ENCODE data around the gene COBLL1. TPM values are rescaled to one million over a fixed set of nuclear protein-coding genes. Genes with fewer than 3 reads are reported as not detected.

Gene COBLL1
- total RNA-seq, 2 donors from 2014 or later: 52.1 to 82.8 TPM

DNA sequence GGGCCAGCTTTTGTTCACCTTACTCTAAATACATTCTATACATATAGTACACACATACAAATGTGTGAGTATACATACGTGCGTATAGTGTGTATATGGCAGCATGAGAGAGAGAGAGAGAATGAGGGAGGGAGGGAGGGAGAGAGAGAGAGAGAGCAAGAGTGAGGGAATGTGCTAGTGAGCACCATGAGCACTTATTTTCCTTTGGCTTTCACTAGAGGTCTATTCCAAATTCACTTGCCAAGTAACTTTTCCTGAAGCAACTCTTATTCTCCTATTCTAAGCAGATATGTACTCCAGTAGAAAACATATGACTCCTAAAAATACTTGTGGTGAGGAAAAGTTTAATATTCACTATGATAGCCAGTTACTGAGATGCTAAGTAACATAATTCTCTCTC is 85.7 kb downstream of the COBLL1 start:
- TF ChIP-seq, protein P1, sequence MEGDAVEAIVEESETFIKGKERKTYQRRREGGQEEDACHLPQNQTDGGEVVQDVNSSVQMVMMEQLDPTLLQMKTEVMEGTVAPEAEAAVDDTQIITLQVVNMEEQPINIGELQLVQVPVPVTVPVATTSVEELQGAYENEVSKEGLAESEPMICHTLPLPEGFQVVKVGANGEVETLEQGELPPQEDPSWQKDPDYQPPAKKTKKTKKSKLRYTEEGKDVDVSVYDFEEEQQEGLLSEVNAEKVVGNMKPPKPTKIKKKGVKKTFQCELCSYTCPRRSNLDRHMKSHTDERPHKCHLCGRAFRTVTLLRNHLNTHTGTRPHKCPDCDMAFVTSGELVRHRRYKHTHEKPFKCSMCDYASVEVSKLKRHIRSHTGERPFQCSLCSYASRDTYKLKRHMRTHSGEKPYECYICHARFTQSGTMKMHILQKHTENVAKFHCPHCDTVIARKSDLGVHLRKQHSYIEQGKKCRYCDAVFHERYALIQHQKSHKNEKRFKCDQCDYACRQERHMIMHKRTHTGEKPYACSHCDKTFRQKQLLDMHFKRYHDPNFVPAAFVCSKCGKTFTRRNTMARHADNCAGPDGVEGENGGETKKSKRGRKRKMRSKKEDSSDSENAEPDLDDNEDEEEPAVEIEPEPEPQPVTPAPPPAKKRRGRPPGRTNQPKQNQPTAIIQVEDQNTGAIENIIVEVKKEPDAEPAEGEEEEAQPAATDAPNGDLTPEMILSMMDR (IDR thresholded peaks at IDR 0.05): no peak
- WGBS: 92% methylated on average over 2 of the region's 2 CpGs
- H3K9me3 ChIP-seq: no peaks in the 10 kb centered on the region
- H3K36me3 ChIP-seq: no peaks in the 10 kb centered on the region
- peak overlapping the region in 1 of 2 donors; percentile 69 for H3K27ac ChIP-seq
- no peaks in the 10 kb centered on the region for H3K27me3 ChIP-seq (replicated peaks; ENCODE audit: insufficient read depth)
- peaks cover 8% of the 10 kb centered on the region for H3K4me1 ChIP-seq (replicated peaks)
- DNase-seq (ENCODE audit: low spot score): no peak
- H3K4me3 ChIP-seq: no peak overlapping the region
- intact Hi-C loops (cut with DNase I): no loop called here

DNA sequence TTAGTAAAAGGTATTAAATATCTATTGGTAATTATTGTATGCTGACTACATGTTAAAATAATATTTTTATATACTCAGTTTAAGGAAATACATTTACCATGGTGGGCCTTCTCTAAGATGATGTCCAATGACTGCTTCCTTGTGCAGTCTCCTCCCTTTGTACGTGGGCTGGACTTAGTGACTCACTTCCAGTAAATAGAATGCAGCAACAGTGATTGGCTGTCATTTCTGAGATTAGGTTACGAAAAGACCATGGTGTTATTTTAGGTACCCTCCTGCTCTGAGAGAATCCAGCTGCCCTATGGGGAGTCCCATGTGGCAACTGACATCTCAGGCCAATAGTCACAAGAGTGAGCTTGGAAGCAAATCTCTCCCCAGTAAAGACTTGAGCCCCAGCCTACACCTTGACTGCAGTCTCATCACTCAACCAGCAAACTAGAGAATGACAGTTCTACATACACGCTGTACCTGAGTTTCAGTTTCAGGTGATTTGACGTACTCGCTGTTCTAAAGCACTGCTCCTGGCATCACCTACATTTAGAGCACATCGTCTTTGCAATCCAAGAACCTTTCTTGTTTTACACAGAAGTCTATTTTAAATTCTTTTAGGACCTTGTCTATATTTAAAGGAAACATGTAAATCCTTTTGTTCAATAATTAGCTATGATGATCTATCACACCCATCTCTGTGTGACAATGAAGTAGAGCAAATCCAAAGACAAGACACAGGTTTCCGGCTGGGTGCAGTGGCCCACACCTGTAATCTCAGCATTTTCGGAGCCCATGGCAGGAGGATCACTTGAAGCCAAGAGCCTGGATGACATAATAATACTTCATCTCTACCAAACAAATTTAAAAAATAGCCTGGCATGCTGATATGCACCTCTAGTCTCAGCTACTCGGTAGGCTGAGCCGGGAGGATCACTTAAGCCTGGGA is 87.2 kb downstream of the COBLL1 start:
- intact Hi-C loops (cut with DNase I): no loop called here
- H3K27ac ChIP-seq: no peak overlapping the region
- no peak for TF ChIP-seq POLR2AphosphoS5 (IDR thresholded peaks at IDR 0.05)
- TF ChIP-seq, protein P1 (IDR thresholded peaks at IDR 0.05): no peak
- TF ChIP-seq POLR2A (IDR thresholded peaks at IDR 0.05): no peak
- DNase-seq (ENCODE audit: low spot score): no peak
- no peaks in the 10 kb centered on the region for H3K27me3 ChIP-seq (replicated peaks; ENCODE audit: insufficient read depth)
- 97% methylated on average over 10 of the region's 10 CpGs for WGBS
- peaks cover 8% of the 10 kb centered on the region for H3K4me1 ChIP-seq (replicated peaks)
- H3K36me3 ChIP-seq: no peaks in the 10 kb centered on the region
- H3K4me3 ChIP-seq: no peak overlapping the region
- no peaks in the 10 kb centered on the region for H3K9me3 ChIP-seq

DNA sequence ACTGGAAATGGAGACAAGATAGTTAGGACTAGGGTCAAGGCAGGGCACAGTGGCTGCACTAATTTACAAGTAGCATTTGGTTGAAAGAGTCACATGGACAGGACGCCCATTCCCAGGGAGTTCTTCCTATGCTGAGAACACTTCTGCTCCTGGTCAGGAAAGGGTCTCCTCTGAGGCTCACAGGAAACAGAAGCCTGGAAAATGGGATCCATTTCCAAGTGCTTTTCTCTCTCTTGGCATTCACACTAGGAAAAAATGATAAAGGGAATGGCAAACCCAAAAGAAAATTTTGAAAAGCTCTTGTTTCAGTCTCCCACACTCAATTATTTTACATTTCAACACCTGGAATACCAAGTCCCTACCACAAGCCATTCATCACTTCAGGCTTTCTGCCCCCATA is 88.7 kb downstream of the COBLL1 start:
- Histone ChIP-seq H3K36me3 (no peaks in the 10 kb centered on the region), H3K27me3 (replicated peaks; ENCODE audit: insufficient read depth) (no peaks in the 10 kb centered on the region), H3K4me1 (replicated peaks) (peaks cover 8% of the 10 kb centered on the region), H3K9me3 (no peaks in the 10 kb centered on the region), H3K27ac (no peak overlapping the region), H3K4me3 (no peak overlapping the region)
- no peak for DNase-seq (ENCODE audit: low spot score)
- intact Hi-C loops (cut with DNase I): no loop called here
- TF ChIP-seq, protein P1 (IDR thresholded peaks at IDR 0.05): no peak
- TF ChIP-seq POLR2A (IDR thresholded peaks at IDR 0.05) (no peak), POLR2AphosphoS5 (IDR thresholded peaks at IDR 0.05) (no peak)
- 94% methylated on average over 1 of the region's 1 CpG for WGBS

DNA sequence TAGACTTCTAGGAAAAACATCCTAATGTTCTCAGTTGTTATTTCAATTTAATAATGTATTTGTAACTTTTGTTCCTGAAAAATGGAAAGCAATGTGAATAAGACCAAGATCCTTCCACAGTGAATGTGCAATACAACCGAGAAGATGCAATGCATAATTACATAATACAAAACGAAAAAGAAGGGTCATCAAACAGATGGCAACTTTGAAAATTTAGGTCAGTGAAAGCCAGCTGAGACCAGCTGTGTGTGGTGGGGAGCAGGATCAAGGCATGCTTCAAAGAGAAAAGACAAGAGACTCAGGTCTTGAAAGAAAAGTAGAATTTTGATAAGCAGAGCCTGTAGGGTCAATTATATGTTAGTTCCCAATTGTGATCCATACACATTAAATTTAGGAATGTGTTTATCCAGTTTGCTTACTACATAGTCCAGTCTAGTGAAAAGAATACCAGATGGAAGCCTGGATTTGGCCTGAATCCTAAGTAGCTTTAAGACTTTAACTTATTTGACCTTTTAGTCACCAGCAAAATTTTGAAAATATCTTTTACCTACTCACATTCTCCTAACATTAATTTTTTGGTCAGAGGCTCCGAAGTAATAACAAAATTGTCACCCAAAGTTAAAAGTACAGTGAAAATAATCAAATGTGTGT is 93.7 kb downstream of the COBLL1 start:
- no peaks in the 10 kb centered on the region for H3K27me3 ChIP-seq (replicated peaks; ENCODE audit: insufficient read depth)
- H3K4me3 ChIP-seq: no peak overlapping the region
- H3K9me3 ChIP-seq: no peaks in the 10 kb centered on the region
- 82% methylated on average over 3 of the region's 3 CpGs for WGBS
- H3K36me3 ChIP-seq: no peaks in the 10 kb centered on the region
- H3K27ac ChIP-seq: no peak overlapping the region
- TF ChIP-seq, protein P1 (IDR thresholded peaks at IDR 0.05): no peak
- TF ChIP-seq POLR2A (IDR thresholded peaks at IDR 0.05) (no peak), POLR2AphosphoS5 (IDR thresholded peaks at IDR 0.05) (no peak)
- intact Hi-C loops (cut with DNase I): no loop called here
- no peaks in the 10 kb centered on the region for H3K4me1 ChIP-seq (replicated peaks)
- DNase-seq (ENCODE audit: low spot score): no peak
